ENCODE data around the gene C1orf159.

- TF ChIP-seq, protein P1, sequence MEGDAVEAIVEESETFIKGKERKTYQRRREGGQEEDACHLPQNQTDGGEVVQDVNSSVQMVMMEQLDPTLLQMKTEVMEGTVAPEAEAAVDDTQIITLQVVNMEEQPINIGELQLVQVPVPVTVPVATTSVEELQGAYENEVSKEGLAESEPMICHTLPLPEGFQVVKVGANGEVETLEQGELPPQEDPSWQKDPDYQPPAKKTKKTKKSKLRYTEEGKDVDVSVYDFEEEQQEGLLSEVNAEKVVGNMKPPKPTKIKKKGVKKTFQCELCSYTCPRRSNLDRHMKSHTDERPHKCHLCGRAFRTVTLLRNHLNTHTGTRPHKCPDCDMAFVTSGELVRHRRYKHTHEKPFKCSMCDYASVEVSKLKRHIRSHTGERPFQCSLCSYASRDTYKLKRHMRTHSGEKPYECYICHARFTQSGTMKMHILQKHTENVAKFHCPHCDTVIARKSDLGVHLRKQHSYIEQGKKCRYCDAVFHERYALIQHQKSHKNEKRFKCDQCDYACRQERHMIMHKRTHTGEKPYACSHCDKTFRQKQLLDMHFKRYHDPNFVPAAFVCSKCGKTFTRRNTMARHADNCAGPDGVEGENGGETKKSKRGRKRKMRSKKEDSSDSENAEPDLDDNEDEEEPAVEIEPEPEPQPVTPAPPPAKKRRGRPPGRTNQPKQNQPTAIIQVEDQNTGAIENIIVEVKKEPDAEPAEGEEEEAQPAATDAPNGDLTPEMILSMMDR (IDR thresholded peaks at IDR 0.05) = peak in 1 of 4 experiments; percentile 28
- TF ChIP-seq EP300 (IDR thresholded peaks at IDR 0.05) (no peak), POLR2AphosphoS5 (IDR thresholded peaks at IDR 0.05) (no peak)
These were observed 56.9 kb downstream of the C1orf159 start for GRCh38 chr1:1058921-1059493.

All from sigmoid colon (tissue), 4 donors.